ENCODE data around the gene EPC2. TPM values are rescaled to one million over a fixed set of nuclear protein-coding genes. Genes with fewer than 3 reads are reported as not detected.

The EPC2 gene
- polyA plus RNA-seq, 3 donors = 1.4 to 19.2 (median 2.0) TPM

DNA sequence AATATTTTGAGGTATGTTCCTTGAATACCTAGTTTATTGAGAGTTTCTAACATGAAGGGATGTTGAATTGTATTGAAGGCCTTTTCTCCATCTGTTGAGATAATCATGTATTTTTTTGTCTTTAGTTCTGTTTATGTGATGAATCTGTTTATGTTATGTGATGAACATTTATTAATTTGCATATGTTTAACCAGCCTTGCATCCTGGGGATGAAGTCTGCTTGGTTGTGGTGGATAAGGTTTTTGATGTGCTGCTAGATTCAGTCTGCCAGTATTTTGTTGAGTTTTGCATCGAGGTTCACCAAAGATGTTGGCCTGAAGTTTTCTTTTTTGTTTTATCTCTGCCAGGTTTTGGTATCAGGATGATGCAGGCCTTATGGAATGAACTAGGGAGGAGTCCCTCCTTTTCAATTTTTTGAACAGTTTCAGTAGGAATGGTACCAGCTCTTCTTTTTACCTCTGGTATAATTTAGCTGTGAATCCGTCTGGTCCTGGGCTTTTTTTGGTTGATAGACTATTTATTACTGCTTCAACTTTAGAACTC, 71.9 kb downstream of the EPC2 start:
- WGBS (ENCODE audit: insufficient coverage) = 80% methylated on average over 1 of the region's 2 CpGs
- Histone ChIP-seq H2AFZ (ENCODE audit: insufficient read depth, low read depth, low read length, poor library complexity, severe bottlenecking) (no peak overlapping the region), H3K4me3 (replicated peaks in 1 of 3; ENCODE audit: low read depth in 2 of 3, low read length in 3 of 3) (no peak overlapping the region), H3K9me3 (replicated peaks in 1 of 2; ENCODE audit: control insufficient read depth in 1 of 2, insufficient read depth in 1 of 2, low read length in 2 of 2) (no peaks in the 10 kb centered on the region), H4K20me1 (ENCODE audit: insufficient read depth, low read length) (peaks cover 97% of the 10 kb centered on the region), H3K79me2 (ENCODE audit: insufficient read depth, low read length) (peaks cover 94% of the 10 kb centered on the region), H3K27ac (ENCODE audit: low read depth in 1 of 2, low read length in 2 of 2) (no peak overlapping the region), H3K36me3 (replicated peaks in 1 of 2; ENCODE audit: control insufficient read depth in 1 of 2, insufficient read depth in 2 of 2, low read length in 2 of 2) (peaks cover 2 to 14% of the 10 kb centered on the region in 2 donors), H3K9ac (ENCODE audit: insufficient read depth, low read length, poor library complexity, severe bottlenecking) (no peak overlapping the region), H3K27me3 (ENCODE audit: control insufficient read depth in 2 of 2, insufficient read depth in 2 of 2, low read length in 2 of 2) (no peaks in the 10 kb centered on the region), H3K4me2 (replicated peaks; ENCODE audit: extremely low read depth, low read length, poor library complexity, severe bottlenecking) (no peak overlapping the region), H3K4me1 (ENCODE audit: control insufficient read depth in 1 of 2, insufficient read depth in 2 of 2, low read length in 2 of 2) (peaks cover 5 to 11% of the 10 kb centered on the region in 2 donors)
- Mint-ChIP-seq H3K36me3 (peaks cover 4 to 26% of the 10 kb centered on the region in 2 donors), H3K27me3 (ENCODE audit: low read depth in 3 of 3) (no peaks in the 10 kb centered on the region), H3K27ac (no peak overlapping the region), H3K9me3 (peaks cover 0 to 5% (median 0%) of the 10 kb centered on the region in 7 donors), H3K4me1 (peaks cover 47% of the 10 kb centered on the region), H3K4me3 (no peak overlapping the region)
- intact Hi-C loops (cut with micrococcal nuclease) = no loop called here
- TF ChIP-seq CTCF (IDR thresholded peaks at IDR 0.05) = no peak
- no peak for DNase-seq

GRCh38 chr2:148718039-148718438, 73.5 kb downstream of the EPC2 start:
- Histone ChIP-seq H3K4me3 (replicated peaks in 1 of 3; ENCODE audit: low read depth in 2 of 3, low read length in 3 of 3) (no peak overlapping the region), H4K20me1 (ENCODE audit: insufficient read depth, low read length) (peaks cover 97% of the 10 kb centered on the region), H3K9ac (ENCODE audit: insufficient read depth, low read length, poor library complexity, severe bottlenecking) (no peak overlapping the region), H3K36me3 (replicated peaks in 1 of 2; ENCODE audit: control insufficient read depth in 1 of 2, insufficient read depth in 2 of 2, low read length in 2 of 2) (peaks cover 2 to 14% of the 10 kb centered on the region in 2 donors), H3K27me3 (ENCODE audit: control insufficient read depth in 2 of 2, insufficient read depth in 2 of 2, low read length in 2 of 2) (no peaks in the 10 kb centered on the region), H3K4me1 (ENCODE audit: control insufficient read depth in 1 of 2, insufficient read depth in 2 of 2, low read length in 2 of 2) (peaks cover 10 to 13% of the 10 kb centered on the region in 2 donors), H2AFZ (ENCODE audit: insufficient read depth, low read depth, low read length, poor library complexity, severe bottlenecking) (no peak overlapping the region), H3K79me2 (ENCODE audit: insufficient read depth, low read length) (peaks cover 95% of the 10 kb centered on the region), H3K9me3 (replicated peaks in 1 of 2; ENCODE audit: control insufficient read depth in 1 of 2, insufficient read depth in 1 of 2, low read length in 2 of 2) (no peaks in the 10 kb centered on the region), H3K4me2 (replicated peaks; ENCODE audit: extremely low read depth, low read length, poor library complexity, severe bottlenecking) (no peak overlapping the region), H3K27ac (ENCODE audit: low read depth in 1 of 2, low read length in 2 of 2) (no peak overlapping the region)
- peaks cover 0 to 3% (median 0%) of the 10 kb centered on the region in 7 donors for H3K9me3 Mint-ChIP-seq
- no peaks in the 10 kb centered on the region for H3K27me3 Mint-ChIP-seq (ENCODE audit: low read depth in 3 of 3)
- no peak overlapping the region for H3K27ac Mint-ChIP-seq
- peaks cover 4 to 35% of the 10 kb centered on the region in 2 donors for H3K36me3 Mint-ChIP-seq
- no peak for TF ChIP-seq CTCF (IDR thresholded peaks at IDR 0.05)
- H3K4me3 Mint-ChIP-seq = no peak overlapping the region
- intact Hi-C loops (cut with micrococcal nuclease) = no loop called here
- H3K4me1 Mint-ChIP-seq = peaks cover 56% of the 10 kb centered on the region
- no peak for DNase-seq
- WGBS (ENCODE audit: insufficient coverage) = 100% methylated on average over 1 of the region's 3 CpGs
